Smooth muscle cell (in vitro differentiated cells): ENCODE results near the gene PCGF1. TPM values are rescaled to one million over a fixed set of nuclear protein-coding genes. Genes with fewer than 3 reads are reported as not detected.
"Not testable (repeated sequence)": the region's sequence is repeated elsewhere in the genome, so short reads cannot be mapped to it uniquely, and the experiment has no call there.

Experiments
- DNase-seq: peaks from one replicate; lab custom pipeline; 2025; ENCODE audit not compliant: unreplicated experiment; lab: John Stamatoyannopoulos, UW
- H2AFZ ChIP-seq: fragments of 200-600 bp; sonication (generic); 2 replicates; pipeline ENCODE4 v1.6.0; 2016; ENCODE audit warnings: antibody characterized with exemption, low read depth, mild to moderate bottlenecking
- H3F3A ChIP-seq: fragments of 200-600 bp; sonication (generic); 2 replicates; pipeline ENCODE4 v1.6.0; 2017; ENCODE audit warnings: antibody characterized with exemption, low read depth
- H3K27ac ChIP-seq: fragments of 200-600 bp; sonication (generic); 2 replicates; pipeline ENCODE4 v1.5.1; 2016; ENCODE audit warnings: low read depth, mild to moderate bottlenecking
- H3K27me3 ChIP-seq: fragments of 200-600 bp; sonication (generic); 2 replicates; pipeline ENCODE4 v1.6.1; 2016; ENCODE audit warnings: low read depth, mild to moderate bottlenecking
- H3K36me3 ChIP-seq: fragments of 200-600 bp; sonication (generic); 2 replicates; pipeline ENCODE4 v1.5.1; 2016; ENCODE audit warnings: low read depth
- H3K4me1 ChIP-seq: fragments of 200-600 bp; sonication (generic); 2 replicates; pipeline ENCODE4 v1.5.1; 2016; ENCODE audit warnings: low read depth
- H3K4me2 ChIP-seq: fragments of 200-600 bp; sonication (generic); 2 replicates; pipeline ENCODE4 v1.6.0; 2016; ENCODE audit warnings: mild to moderate bottlenecking
- H3K4me3 ChIP-seq: fragments of 200-600 bp; sonication (generic); 2 replicates; pipeline ENCODE4 v1.5.1; 2016; ENCODE audit warnings: mild to moderate bottlenecking
- H3K79me2 ChIP-seq: fragments of 200-600 bp; sonication (generic); 2 replicates; pipeline ENCODE4 v1.6.0; 2016; ENCODE audit warnings: low read depth, mild to moderate bottlenecking
- H3K9ac ChIP-seq: fragments of 200-600 bp; sonication (generic); 2 replicates; pipeline ENCODE4 v1.6.0; 2016; ENCODE audit warnings: low read depth
- H3K9me3 ChIP-seq: fragments of 200-600 bp; sonication (generic); replicated peaks from 2 replicates; pipeline ENCODE4 v1.5.1; 2016; ENCODE audit warnings: low read depth
- H4K20me1 ChIP-seq: fragments of 200-600 bp; sonication (generic); 2 replicates; pipeline ENCODE4 v1.6.0; 2016; ENCODE audit warnings: low read depth
- WGBS: methylation state at CpG from one replicate; pipeline ENCODE4 v1.1.7; 2016; ENCODE audit warnings: low lambda C conversion rate; 5-methylcytosine and 5-hydroxymethylcytosine counted together
- polyA plus RNA-seq: library from polyadenylated mRNA; unstranded; fragments of >200 nt; fragmentation: Nextera tagmentation; extraction: Ambion mirVana; gene quantifications from 2 replicates; pipeline ENCODE4 v1.2.1, GENCODE V29; 2016
- total RNA-seq: library from RNA; depleted of rRNA; stranded (reverse); fragments of >200 nt; gene quantifications from 2 replicates; pipeline ENCODE4 v1.2.3, GENCODE V29; 2014
- TF ChIP-seq, protein P1 (sequence below): fragments of 200-600 bp; sonication (generic); IDR thresholded peaks from 2 replicates; pipeline ENCODE4 v1.5.1; 2017; ENCODE audit warnings: borderline replicate concordance, mild to moderate bottlenecking, antibody characterized with exemption; ENCODE audit not compliant: insufficient read depth, poor library complexity, severe bottlenecking

PCGF1 gene
- total and polyA plus RNA-seq, 2 experiments from 2014 or later, result 19.1 to 29.3 TPM

DNA sequence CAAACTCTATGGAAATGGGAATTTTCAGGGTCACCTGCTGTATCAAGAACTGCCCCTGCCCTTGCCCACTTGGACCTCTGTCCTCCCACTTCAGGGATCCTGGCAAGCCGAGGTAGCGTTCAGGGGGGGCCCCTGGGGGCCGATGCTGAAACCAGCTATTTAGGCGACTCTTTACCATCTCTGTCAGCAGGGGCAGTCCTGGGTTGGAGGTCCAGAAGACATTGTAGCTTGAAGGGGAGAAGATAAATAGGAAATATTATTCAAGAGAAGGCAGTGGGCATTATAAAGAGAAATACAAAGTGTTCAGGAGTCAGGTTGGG, 44.7 kb downstream of the PCGF1 start:
- H3K9ac ChIP-seq, result no peak overlapping the region
- H3K27me3 ChIP-seq, result no peaks in the 10 kb centered on the region
- DNase-seq, result no peak
- peaks cover 19% of the 10 kb centered on the region for H3K4me1 ChIP-seq
- no peak overlapping the region for H2AFZ ChIP-seq
- H3K27ac ChIP-seq, result no peak overlapping the region
- no peak overlapping the region for H3K4me2 ChIP-seq
- 97% methylated on average over 4 of the region's 4 CpGs for WGBS
- H4K20me1 ChIP-seq, result no peaks in the 10 kb centered on the region
- H3K79me2 ChIP-seq, result peaks cover 47% of the 10 kb centered on the region
- H3K9me3 ChIP-seq, result no peaks in the 10 kb centered on the region
- H3K4me3 ChIP-seq, result no peak overlapping the region
- H3K36me3 ChIP-seq, result no peaks in the 10 kb centered on the region
- peaks cover 20% of the 10 kb centered on the region for H3F3A ChIP-seq
- TF ChIP-seq, protein P1, sequence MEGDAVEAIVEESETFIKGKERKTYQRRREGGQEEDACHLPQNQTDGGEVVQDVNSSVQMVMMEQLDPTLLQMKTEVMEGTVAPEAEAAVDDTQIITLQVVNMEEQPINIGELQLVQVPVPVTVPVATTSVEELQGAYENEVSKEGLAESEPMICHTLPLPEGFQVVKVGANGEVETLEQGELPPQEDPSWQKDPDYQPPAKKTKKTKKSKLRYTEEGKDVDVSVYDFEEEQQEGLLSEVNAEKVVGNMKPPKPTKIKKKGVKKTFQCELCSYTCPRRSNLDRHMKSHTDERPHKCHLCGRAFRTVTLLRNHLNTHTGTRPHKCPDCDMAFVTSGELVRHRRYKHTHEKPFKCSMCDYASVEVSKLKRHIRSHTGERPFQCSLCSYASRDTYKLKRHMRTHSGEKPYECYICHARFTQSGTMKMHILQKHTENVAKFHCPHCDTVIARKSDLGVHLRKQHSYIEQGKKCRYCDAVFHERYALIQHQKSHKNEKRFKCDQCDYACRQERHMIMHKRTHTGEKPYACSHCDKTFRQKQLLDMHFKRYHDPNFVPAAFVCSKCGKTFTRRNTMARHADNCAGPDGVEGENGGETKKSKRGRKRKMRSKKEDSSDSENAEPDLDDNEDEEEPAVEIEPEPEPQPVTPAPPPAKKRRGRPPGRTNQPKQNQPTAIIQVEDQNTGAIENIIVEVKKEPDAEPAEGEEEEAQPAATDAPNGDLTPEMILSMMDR, result no peak

DNA sequence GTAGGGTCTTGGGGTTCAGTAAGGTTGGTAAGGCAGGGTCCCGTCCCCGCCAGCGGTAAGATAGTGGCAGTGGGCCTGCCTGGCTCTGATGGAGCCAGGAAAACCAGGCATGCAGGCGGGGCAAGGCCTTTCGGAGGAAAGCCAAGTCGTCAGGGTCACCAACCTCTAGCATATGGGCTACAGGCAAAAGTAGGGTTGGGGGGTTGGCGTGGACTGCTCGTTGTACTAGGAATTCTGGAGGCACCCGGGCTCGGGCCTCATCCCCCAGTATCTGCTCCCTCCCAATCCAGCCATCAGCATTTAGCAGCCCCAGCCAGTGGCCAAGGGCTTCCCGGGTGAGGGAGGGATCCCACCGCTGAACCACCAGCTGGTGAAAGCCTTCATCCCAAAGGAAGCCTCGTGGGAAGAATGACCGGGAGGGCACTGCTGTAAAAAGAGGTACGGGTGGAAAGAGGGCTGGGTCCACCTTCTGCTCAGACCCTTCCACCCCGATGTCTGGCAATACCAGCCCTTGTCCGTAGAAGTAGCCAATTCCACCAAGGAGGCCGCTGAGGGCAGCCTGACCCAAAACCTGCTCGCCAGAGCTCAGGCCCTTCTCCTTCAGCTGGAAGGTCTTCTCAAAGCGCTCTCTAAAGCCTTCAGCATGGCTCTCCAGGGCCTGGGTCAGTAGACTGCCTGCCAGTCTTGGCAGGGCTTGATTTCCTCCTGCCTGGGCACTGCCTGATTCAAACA, 45.3 kb downstream of the PCGF1 start:
- no peak overlapping the region for H3K4me2 ChIP-seq
- peaks cover 47% of the 10 kb centered on the region for H3K79me2 ChIP-seq
- no peaks in the 10 kb centered on the region for H3K9me3 ChIP-seq
- no peak overlapping the region for H3K9ac ChIP-seq
- H3K4me3 ChIP-seq, result no peak overlapping the region
- no peak overlapping the region for H3K27ac ChIP-seq
- TF ChIP-seq, protein P1, result no peak
- no peaks in the 10 kb centered on the region for H4K20me1 ChIP-seq
- no peak for DNase-seq
- no peaks in the 10 kb centered on the region for H3K36me3 ChIP-seq
- WGBS, result 97% methylated on average over 20 of the region's 20 CpGs
- H3K4me1 ChIP-seq, result peaks cover 19% of the 10 kb centered on the region
- H3K27me3 ChIP-seq, result no peaks in the 10 kb centered on the region
- peaks cover 16% of the 10 kb centered on the region for H3F3A ChIP-seq
- H2AFZ ChIP-seq, result no peak overlapping the region

DNA sequence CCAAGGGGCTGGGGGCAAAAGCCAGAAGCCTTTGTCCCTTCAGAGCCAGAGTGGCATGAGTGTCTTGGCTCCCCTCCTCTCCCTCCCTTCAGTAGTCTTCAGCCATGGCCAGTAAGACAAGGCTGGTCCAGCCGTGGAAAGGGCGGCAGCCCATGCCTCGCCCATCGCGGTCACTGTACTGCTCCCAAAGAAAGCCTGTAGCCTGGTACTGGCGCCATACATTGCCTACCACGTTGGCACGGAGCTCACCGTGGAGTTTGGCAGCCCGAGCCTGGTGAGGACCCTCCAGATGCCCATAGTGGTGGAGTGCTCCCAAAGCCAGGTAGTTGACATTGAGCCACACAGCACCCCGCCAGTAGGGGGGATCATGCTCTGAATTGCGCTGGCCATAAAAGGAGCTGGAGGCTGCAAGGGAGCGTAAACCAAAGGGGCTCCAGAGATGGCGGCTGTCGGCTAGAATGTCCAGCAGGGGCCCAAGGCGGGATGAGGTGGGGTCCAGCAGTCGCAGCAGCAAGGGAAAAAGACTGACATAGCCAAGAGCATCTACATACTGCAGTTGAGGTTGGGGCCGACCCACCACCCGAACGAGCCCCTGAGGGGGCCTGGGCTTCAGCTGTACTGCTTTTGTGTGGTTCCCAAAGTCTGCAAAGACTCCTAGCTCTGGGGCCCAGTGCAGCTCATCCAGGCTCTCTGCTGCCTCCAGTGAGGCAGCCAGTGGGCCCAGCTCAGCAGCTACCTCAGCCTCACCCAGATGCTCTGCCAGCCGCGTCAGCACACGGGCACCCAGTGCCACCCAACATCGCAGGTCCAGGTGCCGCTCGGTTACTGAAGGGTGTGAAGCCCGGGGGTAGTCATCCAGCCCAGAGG, 46.1 kb downstream of the PCGF1 start:
- Histone ChIP-seq H2AFZ (no peak overlapping the region), H3K27ac (peak overlapping the region; percentile 1), H3K36me3 (no peaks in the 10 kb centered on the region), H3K9me3 (no peaks in the 10 kb centered on the region), H3K4me1 (peaks cover 24% of the 10 kb centered on the region), H3K4me2 (no peak overlapping the region), H4K20me1 (no peaks in the 10 kb centered on the region), H3K9ac (no peak overlapping the region), H3K4me3 (no peak overlapping the region), H3F3A (peaks cover 20% of the 10 kb centered on the region), H3K79me2 (peaks cover 48% of the 10 kb centered on the region), H3K27me3 (no peaks in the 10 kb centered on the region)
- TF ChIP-seq, protein P1, result peak; percentile 5
- DNase-seq, result no peak
- WGBS, result 96% methylated on average over 26 of the region's 27 CpGs

DNA sequence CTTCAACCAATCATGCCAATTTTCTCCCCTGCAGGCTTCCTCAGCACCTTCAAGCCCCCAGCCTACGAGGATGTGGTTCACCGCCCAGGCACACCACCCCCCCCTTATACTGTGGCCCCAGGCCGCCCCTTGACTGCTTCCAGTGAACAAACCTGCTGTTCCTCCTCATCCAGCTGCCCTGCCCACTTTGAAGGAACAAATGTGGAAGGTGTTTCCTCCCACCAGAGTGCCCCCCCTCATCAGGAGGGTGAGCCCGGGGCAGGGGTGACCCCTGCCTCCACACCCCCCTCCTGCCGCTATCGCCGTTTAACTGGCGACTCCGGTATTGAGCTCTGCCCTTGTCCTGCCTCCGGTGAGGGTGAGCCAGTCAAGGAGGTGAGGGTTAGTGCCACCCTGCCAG, 47.3 kb downstream of the PCGF1 start:
- Histone ChIP-seq H3K79me2 (peaks cover 49% of the 10 kb centered on the region), H3F3A (peaks cover 23% of the 10 kb centered on the region), H3K4me1 (peaks cover 26% of the 10 kb centered on the region)
- DNase-seq, H3K4me2 ChIP-seq, H3K4me3 ChIP-seq, H3K9ac ChIP-seq, H4K20me1 ChIP-seq, H3K27me3 ChIP-seq, H3K27ac ChIP-seq, H3K9me3 ChIP-seq, H2AFZ ChIP-seq, H3K36me3 ChIP-seq: not testable (repeated sequence)
- WGBS, result 93% methylated on average over 10 of the region's 10 CpGs

DNA sequence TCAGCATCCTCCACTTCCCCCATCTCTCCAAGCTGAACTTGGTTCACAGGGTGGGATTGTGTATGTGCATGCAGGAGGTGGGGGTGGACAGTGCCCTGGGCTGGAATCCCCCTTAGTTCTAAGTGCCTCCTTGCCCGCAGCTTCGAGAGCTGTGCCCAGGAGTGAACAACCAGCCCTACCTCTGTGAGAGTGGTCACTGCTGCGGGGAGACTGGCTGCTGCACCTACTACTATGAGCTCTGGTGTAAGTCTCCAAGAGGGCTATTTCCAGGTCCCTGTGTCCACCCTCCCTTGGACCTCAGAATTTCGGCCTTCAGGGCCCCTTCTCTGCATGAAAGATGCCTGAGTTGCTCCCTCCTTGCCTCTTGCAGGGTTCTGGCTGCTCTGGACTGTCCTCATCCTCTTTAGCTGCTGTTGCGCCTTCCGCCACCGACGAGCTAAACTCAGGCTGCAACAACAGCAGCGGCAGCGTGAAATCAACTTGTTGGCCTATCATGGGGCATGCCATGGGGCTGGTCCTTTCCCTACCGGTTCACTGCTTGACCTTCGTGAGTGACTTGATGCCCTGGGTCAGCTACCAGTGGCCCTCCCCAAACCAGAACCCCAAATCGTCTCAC, 47.9 kb downstream of the PCGF1 start:
- H3K4me3 ChIP-seq, result peak overlapping the region; percentile 85

More for the DNA sequence above, 47.9 kb downstream of the PCGF1 start:
- not testable (repeated sequence) for H4K20me1 ChIP-seq, H3K36me3 ChIP-seq, H3K27me3 ChIP-seq, H2AFZ ChIP-seq, H3K9me3 ChIP-seq, H3K27ac ChIP-seq, H3K9ac ChIP-seq, DNase-seq
- 93% methylated on average over 13 of the region's 13 CpGs for WGBS
- Histone ChIP-seq H3K79me2 (peaks cover 45% of the 10 kb centered on the region), H3K4me1 (peaks cover 26% of the 10 kb centered on the region), H3K4me2 (peak overlapping the region; percentile 98), H3F3A (peaks cover 23% of the 10 kb centered on the region)
